Adipocyte (in vitro differentiated cells): ENCODE measurements around the gene KCNJ5.

ENCODE experiments used
- DNase-seq: peaks from one replicate; pipeline ENCODE4 v3.0.0-alpha.2; 2015; ENCODE audit warnings: low read depth
- H3K27me3 ChIP-seq: replicated peaks from 2 replicates; pipeline ENCODE4 v1.7.0; 2013; ENCODE audit warnings: mild to moderate bottlenecking, low read length, moderate library complexity; ENCODE audit not compliant: control insufficient read depth, insufficient read depth
- H3K36me3 ChIP-seq: 2 replicates; pipeline ENCODE4 v1.7.0; 2013; ENCODE audit warnings: low read length, mild to moderate bottlenecking, moderate library complexity; ENCODE audit not compliant: control insufficient read depth, insufficient read depth, severe bottlenecking
- H3K4me1 ChIP-seq: 2 replicates; pipeline ENCODE4 v1.7.0; 2013; ENCODE audit warnings: mild to moderate bottlenecking, low read length, moderate library complexity; ENCODE audit not compliant: control insufficient read depth, insufficient read depth
- H3K4me3 ChIP-seq: 2 replicates; pipeline ENCODE4 v1.7.0; 2013; ENCODE audit warnings: mild to moderate bottlenecking, low read length, moderate library complexity
- H3K9ac ChIP-seq: 2 replicates; pipeline ENCODE4 v1.7.0; 2013; ENCODE audit warnings: mild to moderate bottlenecking, low read length, moderate library complexity
- H3K9me3 ChIP-seq: 2 replicates; pipeline ENCODE4 v1.7.0; 2013; ENCODE audit warnings: mild to moderate bottlenecking, low read length, moderate library complexity; ENCODE audit not compliant: control insufficient read depth

KCNJ5 gene

DNA sequence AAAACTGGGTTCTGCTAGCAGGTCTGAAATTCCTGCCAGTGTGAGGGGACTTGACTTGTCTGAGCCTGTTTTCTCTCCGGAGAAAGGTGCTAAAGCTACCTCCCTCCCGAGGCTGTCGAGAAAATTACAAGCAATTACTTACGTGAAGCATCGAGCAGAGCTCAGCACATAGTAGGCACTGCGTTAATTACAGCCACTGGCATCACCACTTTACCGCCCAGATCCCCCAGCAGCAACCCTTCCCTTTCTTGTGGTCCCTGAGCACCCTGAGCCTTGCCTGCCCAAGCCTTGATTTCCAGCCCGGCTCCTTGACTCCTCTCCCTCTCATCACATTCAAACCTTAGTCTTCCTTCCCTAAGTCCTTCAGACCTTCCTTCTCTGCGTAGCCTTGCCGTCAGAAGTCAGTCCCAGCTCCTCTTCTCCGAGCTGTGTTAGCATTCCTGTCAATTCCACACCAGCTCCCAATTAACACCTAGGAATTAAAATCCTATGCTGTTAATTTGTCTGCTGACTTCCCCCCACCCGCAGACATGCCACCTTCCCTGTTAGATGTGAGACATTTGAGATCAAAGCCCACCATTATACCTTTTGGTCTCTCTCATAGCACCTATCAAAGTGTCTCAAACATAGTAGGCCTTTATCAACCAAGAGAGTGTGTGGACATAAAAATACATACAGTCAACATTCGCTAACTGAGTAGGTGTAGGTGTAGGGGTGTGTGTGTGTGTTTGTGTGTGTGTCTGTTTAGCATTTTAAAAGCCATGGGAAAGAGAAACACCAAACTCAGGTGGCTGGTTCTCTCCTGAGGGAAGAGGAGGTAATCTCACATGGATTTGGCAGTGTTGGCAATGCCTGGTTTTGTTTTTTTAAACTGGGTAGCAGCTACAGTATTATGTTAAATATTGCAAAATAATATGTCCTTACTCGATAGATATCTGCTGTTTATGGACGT, 2.8 kb upstream of the KCNJ5 start:
- H3K4me3 ChIP-seq: no peak overlapping the region
- no peak for DNase-seq
- no peak overlapping the region for H3K9ac ChIP-seq
- H3K4me1 ChIP-seq: no peaks in the 10 kb centered on the region
- no peaks in the 10 kb centered on the region for H3K36me3 ChIP-seq
- no peaks in the 10 kb centered on the region for H3K9me3 ChIP-seq
- peaks cover 38% of the 10 kb centered on the region for H3K27me3 ChIP-seq

- Histone ChIP-seq H3K27me3 (peaks cover 31% of the 10 kb centered on the region), H3K9me3 (no peaks in the 10 kb centered on the region), H3K4me1 (no peaks in the 10 kb centered on the region), H3K9ac (no peak overlapping the region), H3K4me3 (no peak overlapping the region), H3K36me3 (no peaks in the 10 kb centered on the region)
- DNase-seq: no peak
Observed at GRCh38 chr11:128889657-128890213, 1.4 kb upstream of the KCNJ5 start.

DNA sequence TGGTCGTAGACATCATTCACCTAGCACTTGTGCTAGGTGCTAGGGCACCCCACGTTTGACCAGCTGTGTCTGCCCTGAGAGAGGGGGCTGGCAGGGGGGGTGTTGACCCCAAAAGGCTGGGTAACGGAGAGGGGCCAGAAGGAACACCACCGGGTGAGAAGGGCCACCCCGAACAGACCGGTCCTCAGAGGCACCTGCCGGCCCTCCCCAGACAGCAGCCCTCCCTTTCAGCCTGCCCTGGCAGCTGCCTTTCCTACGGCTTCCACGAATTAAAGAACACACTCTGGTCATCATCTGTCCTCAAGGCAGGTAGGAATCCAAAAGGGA, 977 bp upstream of the KCNJ5 start:
- no peaks in the 10 kb centered on the region for H3K9me3 ChIP-seq
- no peaks in the 10 kb centered on the region for H3K36me3 ChIP-seq
- no peaks in the 10 kb centered on the region for H3K4me1 ChIP-seq
- H3K27me3 ChIP-seq: peaks cover 31% of the 10 kb centered on the region
- no peak for DNase-seq
- H3K4me3 ChIP-seq: peak overlapping the region; percentile 75
- no peak overlapping the region for H3K9ac ChIP-seq

DNA sequence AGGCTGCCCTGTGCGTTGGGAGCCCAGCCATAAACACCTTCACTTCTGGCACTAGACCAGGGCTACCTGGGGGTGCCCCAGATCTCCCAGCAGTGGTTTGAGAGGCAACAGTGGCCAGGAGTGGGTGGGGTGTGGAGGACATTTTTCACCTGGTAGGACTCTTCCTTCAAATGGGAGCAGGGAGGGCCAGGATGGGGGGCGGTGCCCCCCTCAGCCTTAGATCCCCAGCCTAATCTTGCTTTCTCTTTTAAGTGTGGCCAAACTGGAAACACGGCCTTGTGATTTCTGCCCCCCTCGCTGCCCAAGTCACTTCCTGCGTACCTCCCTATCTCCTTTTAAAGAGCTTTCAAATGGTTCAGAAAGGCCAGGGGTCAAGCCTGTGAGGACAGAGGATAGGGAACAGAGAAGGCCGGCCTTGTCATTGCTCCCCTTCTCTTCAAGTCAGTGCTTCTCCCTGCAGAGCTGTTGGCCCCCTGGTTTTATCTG, 800 bp downstream of the KCNJ5 start:
- peaks cover 25% of the 10 kb centered on the region for H3K27me3 ChIP-seq
- H3K9me3 ChIP-seq: no peaks in the 10 kb centered on the region
- no peaks in the 10 kb centered on the region for H3K4me1 ChIP-seq
- no peak overlapping the region for H3K9ac ChIP-seq
- no peaks in the 10 kb centered on the region for H3K36me3 ChIP-seq
- H3K4me3 ChIP-seq: no peak overlapping the region
- DNase-seq: no peak

- Histone ChIP-seq H3K9me3 (no peaks in the 10 kb centered on the region), H3K27me3 (peaks cover 25% of the 10 kb centered on the region), H3K4me1 (peaks cover 5% of the 10 kb centered on the region), H3K9ac (no peak overlapping the region), H3K4me3 (no peak overlapping the region), H3K36me3 (no peaks in the 10 kb centered on the region)
- no peak for DNase-seq
Observed at GRCh38 chr11:128892866-128893565, 1.9 kb downstream of the KCNJ5 start.

- H3K9ac ChIP-seq: no peak overlapping the region
- no peak for DNase-seq
- H3K9me3 ChIP-seq: no peaks in the 10 kb centered on the region
- no peaks in the 10 kb centered on the region for H3K36me3 ChIP-seq
- peaks cover 12% of the 10 kb centered on the region for H3K4me1 ChIP-seq
- H3K27me3 ChIP-seq: peaks cover 18% of the 10 kb centered on the region
- H3K4me3 ChIP-seq: no peak overlapping the region
Observed at GRCh38 chr11:128893578-128894285, 2.6 kb downstream of the KCNJ5 start.

DNA sequence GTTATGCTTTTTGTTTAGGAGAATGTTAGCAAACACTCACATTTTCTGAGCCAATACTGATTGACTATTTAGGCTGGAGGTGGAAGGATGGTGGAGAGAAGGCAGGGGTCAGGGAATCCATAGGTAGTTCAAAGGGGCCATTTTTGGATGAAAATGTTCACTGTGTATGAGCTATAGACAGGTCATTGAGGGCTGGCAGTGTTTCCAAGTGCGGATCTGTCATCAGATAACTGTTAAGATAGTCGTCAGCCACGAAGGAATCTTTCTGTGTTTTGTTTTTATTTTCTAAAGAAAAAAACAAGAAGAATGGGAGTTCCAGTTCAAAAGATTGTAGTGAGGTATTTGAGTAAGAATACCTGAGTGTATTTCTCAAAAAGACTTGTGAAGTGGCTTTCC, 3.1 kb downstream of the KCNJ5 start:
- Histone ChIP-seq H3K4me3 (no peak overlapping the region), H3K36me3 (no peaks in the 10 kb centered on the region), H3K9me3 (no peaks in the 10 kb centered on the region), H3K4me1 (peaks cover 13% of the 10 kb centered on the region), H3K9ac (no peak overlapping the region), H3K27me3 (peaks cover 15% of the 10 kb centered on the region)
- DNase-seq: no peak

- Histone ChIP-seq H3K27me3 (peaks cover 11% of the 10 kb centered on the region), H3K9ac (no peak overlapping the region), H3K4me1 (peaks cover 13% of the 10 kb centered on the region), H3K9me3 (no peaks in the 10 kb centered on the region), H3K4me3 (no peak overlapping the region), H3K36me3 (no peaks in the 10 kb centered on the region)
- DNase-seq: no peak
Observed at GRCh38 chr11:128894685-128895084, 3.5 kb downstream of the KCNJ5 start.

GRCh38 chr11:128895526-128895925, 4.4 kb downstream of the KCNJ5 start:
- peaks cover 17% of the 10 kb centered on the region for H3K4me1 ChIP-seq
- no peak overlapping the region for H3K4me3 ChIP-seq
- DNase-seq: no peak
- H3K27me3 ChIP-seq: peaks cover 3% of the 10 kb centered on the region
- no peaks in the 10 kb centered on the region for H3K36me3 ChIP-seq
- H3K9me3 ChIP-seq: no peaks in the 10 kb centered on the region
- H3K9ac ChIP-seq: no peak overlapping the region

DNA sequence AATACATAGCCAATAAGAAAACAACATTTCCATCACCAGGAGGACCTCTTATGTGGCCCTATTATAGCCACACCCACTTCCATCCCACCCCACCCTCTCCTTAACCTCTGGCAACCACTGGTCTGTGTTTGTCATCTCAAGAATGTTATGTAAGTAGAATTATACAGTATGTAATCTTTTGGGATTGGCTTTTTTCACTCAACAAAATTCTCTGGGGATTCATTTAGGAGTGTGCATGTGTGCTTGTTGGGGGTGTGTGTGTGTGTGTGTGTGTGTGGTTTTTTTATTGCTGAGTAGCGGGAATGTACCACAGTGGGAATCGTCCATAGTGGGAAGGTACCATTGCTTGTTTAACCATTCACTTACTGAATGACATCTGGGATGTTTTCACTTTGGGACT, 5.2 kb downstream of the KCNJ5 start:
- Histone ChIP-seq H3K4me3 (no peak overlapping the region), H3K27me3 (no peaks in the 10 kb centered on the region)
- peak; percentile 8 for DNase-seq

DNA sequence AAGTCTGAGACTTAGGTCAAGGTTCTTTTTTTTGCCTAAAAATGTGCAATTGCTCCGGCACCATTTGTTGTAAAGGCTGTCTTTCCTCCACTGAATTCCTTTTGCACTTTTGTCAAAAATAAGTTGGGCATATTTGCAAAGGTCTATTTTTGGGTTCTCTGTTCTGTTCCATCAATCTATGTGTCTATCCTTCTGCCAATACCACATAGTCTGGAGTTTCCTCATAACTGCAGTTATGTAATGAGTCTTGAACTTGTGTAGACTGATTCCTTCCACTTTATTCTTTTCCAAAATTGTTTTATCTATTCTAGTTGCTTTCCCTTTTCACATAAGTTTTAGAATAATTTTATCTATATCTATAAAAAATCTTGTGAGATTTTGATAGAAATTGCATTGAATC, 6.7 kb downstream of the KCNJ5 start:
- DNase-seq: no peak
- Histone ChIP-seq H3K4me1 (peaks cover 17% of the 10 kb centered on the region), H3K9me3 (no peaks in the 10 kb centered on the region), H3K9ac (no peak overlapping the region), H3K27me3 (no peaks in the 10 kb centered on the region), H3K4me3 (no peak overlapping the region), H3K36me3 (no peaks in the 10 kb centered on the region)

More for the DNA sequence above, 5.2 kb downstream of the KCNJ5 start:
- Histone ChIP-seq H3K9ac (no peak overlapping the region), H3K9me3 (no peaks in the 10 kb centered on the region), H3K36me3 (no peaks in the 10 kb centered on the region), H3K4me1 (peaks cover 17% of the 10 kb centered on the region)
